Measurements from ENCODE around the gene CCDC159. TPM values are rescaled to one million over a fixed set of nuclear protein-coding genes. Genes with fewer than 3 reads are reported as not detected.
"Not testable (repeated sequence)": the region's sequence is repeated elsewhere in the genome, so short reads cannot be mapped to it uniquely, and the experiment has no call there.

The CCDC159 gene
- total and polyA plus RNA-seq, 9 donors = 21.0 to 41.9 (median 30.7) TPM

GRCh38 chr19:11339254-11340098 is 6.8 kb upstream of the CCDC159 start, which contains the start of gene RAB3D:
Gene RAB3D, minus strand, starts transcription at chr19:11339657. Its CDS starts 2,258 bp downstream, at chr19:11337399.
- H3K4me1 ChIP-seq (ENCODE audit: insufficient read depth) = peaks cover 8% of the 10 kb centered on the region
- 4% methylated on average over 41 to 53 of the region's 53 CpGs for WGBS, 3 donors
- H3K27ac ChIP-seq = peak within 1 kb of the TSS; percentile 78 to 80
- H3K9me3 ChIP-seq = no peaks in the 10 kb centered on the region
- peak within 1 kb of the TSS; percentile 95 for H3K4me3 ChIP-seq
- no peaks in the 10 kb centered on the region for H3K36me3 ChIP-seq
- intact Hi-C loops (cut with DNase I) = loop anchor here in 1 of 4 donors (5.0 kb wide), 1 partner anchor 47 kb away; no protein-coding TSS in a partner anchor
- DNase-seq = peak; percentile 92 to 95 (median 94)
- TF ChIP-seq, protein P1, sequence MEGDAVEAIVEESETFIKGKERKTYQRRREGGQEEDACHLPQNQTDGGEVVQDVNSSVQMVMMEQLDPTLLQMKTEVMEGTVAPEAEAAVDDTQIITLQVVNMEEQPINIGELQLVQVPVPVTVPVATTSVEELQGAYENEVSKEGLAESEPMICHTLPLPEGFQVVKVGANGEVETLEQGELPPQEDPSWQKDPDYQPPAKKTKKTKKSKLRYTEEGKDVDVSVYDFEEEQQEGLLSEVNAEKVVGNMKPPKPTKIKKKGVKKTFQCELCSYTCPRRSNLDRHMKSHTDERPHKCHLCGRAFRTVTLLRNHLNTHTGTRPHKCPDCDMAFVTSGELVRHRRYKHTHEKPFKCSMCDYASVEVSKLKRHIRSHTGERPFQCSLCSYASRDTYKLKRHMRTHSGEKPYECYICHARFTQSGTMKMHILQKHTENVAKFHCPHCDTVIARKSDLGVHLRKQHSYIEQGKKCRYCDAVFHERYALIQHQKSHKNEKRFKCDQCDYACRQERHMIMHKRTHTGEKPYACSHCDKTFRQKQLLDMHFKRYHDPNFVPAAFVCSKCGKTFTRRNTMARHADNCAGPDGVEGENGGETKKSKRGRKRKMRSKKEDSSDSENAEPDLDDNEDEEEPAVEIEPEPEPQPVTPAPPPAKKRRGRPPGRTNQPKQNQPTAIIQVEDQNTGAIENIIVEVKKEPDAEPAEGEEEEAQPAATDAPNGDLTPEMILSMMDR (IDR thresholded peaks at IDR 0.05) = no peak
- TF ChIP-seq EP300 (IDR thresholded peaks at IDR 0.05) = no peak
- TF ChIP-seq POLR2A (IDR thresholded peaks at IDR 0.05) = no peak
- H3K27me3 ChIP-seq = no peaks in the 10 kb centered on the region

GRCh38 chr19:11340099-11340467 is 6.2 kb upstream of the CCDC159 start:
- H3K27me3 ChIP-seq; intact Hi-C loops (cut with DNase I); DNase-seq; H3K9me3 ChIP-seq; H3K36me3 ChIP-seq; H3K4me1 ChIP-seq (ENCODE audit: insufficient read depth): not testable (repeated sequence)
- H3K27ac ChIP-seq = peak overlapping the region in 1 of 2 donors; percentile 78
- peak overlapping the region; percentile 95 for H3K4me3 ChIP-seq
- 77 to 81% (median 79%) methylated on average over 8 of the region's 8 CpGs for WGBS, 3 donors

- H3K36me3 ChIP-seq = no peaks in the 10 kb centered on the region
- 76 to 88% (median 85%) methylated on average over 3 of the region's 3 CpGs for WGBS, 3 donors
- H3K4me3 ChIP-seq = no peak overlapping the region
- intact Hi-C loops (cut with DNase I) = loop anchor here in 1 of 4 donors (1.0 kb wide), 1 partner anchor 38 kb away; no protein-coding TSS in a partner anchor
- H3K27me3 ChIP-seq = no peaks in the 10 kb centered on the region
- peaks cover 14% of the 10 kb centered on the region for H3K4me1 ChIP-seq (ENCODE audit: insufficient read depth)
- TF ChIP-seq, protein P1 (IDR thresholded peaks at IDR 0.05) = no peak
- TF ChIP-seq EP300 (IDR thresholded peaks at IDR 0.05) = no peak
- TF ChIP-seq POLR2A (IDR thresholded peaks at IDR 0.05) = no peak
- no peak for DNase-seq
- H3K9me3 ChIP-seq = no peaks in the 10 kb centered on the region
- H3K27ac ChIP-seq = no peak overlapping the region
These were observed 3.9 kb upstream of the CCDC159 start for GRCh38 chr19:11342429-11342828.

GRCh38 chr19:11345122-11345803 is 1.1 kb upstream of the CCDC159 start:
- no peaks in the 10 kb centered on the region for H3K36me3 ChIP-seq
- TF ChIP-seq, protein P1 (IDR thresholded peaks at IDR 0.05) = no peak
- TF ChIP-seq POLR2A (IDR thresholded peaks at IDR 0.05) = no peak
- TF ChIP-seq EP300 (IDR thresholded peaks at IDR 0.05) = no peak
- H3K27ac ChIP-seq = no peak overlapping the region
- intact Hi-C loops (cut with DNase I) = no loop called here
- DNase-seq = no peak
- no peaks in the 10 kb centered on the region for H3K27me3 ChIP-seq
- WGBS, 3 donors = 30 to 40% (median 37%) methylated on average over 15 of the region's 15 CpGs
- H3K4me3 ChIP-seq = peak overlapping the region; percentile 65
- H3K9me3 ChIP-seq = no peaks in the 10 kb centered on the region
- peaks cover 10% of the 10 kb centered on the region for H3K4me1 ChIP-seq (ENCODE audit: insufficient read depth)
